Cardiac muscle cell (in vitro differentiated cells and primary cell): Measurements from ENCODE around the gene TAC3. TPM values are rescaled to one million over a fixed set of nuclear protein-coding genes. Genes with fewer than 3 reads are reported as not detected.
"Not testable (repeated sequence)": the region's sequence is repeated elsewhere in the genome, so short reads cannot be mapped to it uniquely, and the experiment has no call there.

ENCODE experiments used
- DNase-seq, 2 donors: peaks; one replicate each; pipeline versions ENCODE4 v3.0.0 to v3.0.0-alpha.2; 2010 to 2017; ENCODE audit warnings: low read depth in 1 of 2, low spot score in 1 of 2
- H3K27ac ChIP-seq: fragments of 200-600 bp; sonication (generic); 2 replicates; pipeline ENCODE4 v1.5.1; 2016
- H3K27me3 ChIP-seq: fragments of 200-600 bp; sonication (generic); 2 replicates; pipeline ENCODE4 v1.6.0; 2016; ENCODE audit warnings: control low read depth
- H3K36me3 ChIP-seq: fragments of 200-600 bp; sonication (generic); 2 replicates; pipeline ENCODE4 v1.5.1; 2016; ENCODE audit warnings: control low read depth
- H3K4me1 ChIP-seq: fragments of 200-600 bp; sonication (generic); 2 replicates; pipeline ENCODE4 v1.8.1; 2017; ENCODE audit warnings: low read depth, mild to moderate bottlenecking, mixed run types
- H3K4me3 ChIP-seq: fragments of 200-600 bp; sonication (generic); 2 replicates; pipeline ENCODE4 v1.5.1; 2016; ENCODE audit warnings: mild to moderate bottlenecking
- H3K9me3 ChIP-seq: fragments of 200-600 bp; sonication (generic); 2 replicates; pipeline ENCODE4 v1.5.1; 2017; ENCODE audit warnings: low read depth, mild to moderate bottlenecking, control low read depth
- CTCF ChIP-seq: IDR thresholded peaks from 2 replicates; pipeline ENCODE4 v1.5.1; 2012; ENCODE audit warnings: low read depth, mild to moderate bottlenecking, low read length
- polyA plus RNA-seq: library from polyadenylated mRNA; unstranded; fragments of >200 nt; fragmentation: Nextera tagmentation; extraction: Ambion mirVana; gene quantifications from 2 replicates; pipeline ENCODE4 v1.2.1, GENCODE V29; 2016
- total RNA-seq: library from RNA; depleted of rRNA; stranded (reverse); fragments of >200 nt; gene quantifications from 2 replicates; pipeline ENCODE4 v1.2.3, GENCODE V29; 2016

The TAC3 gene
- total and polyA plus RNA-seq, 2 experiments from 2014 or later: 3.5 to 5.7 TPM

- Histone ChIP-seq H3K27ac (no peak overlapping the region), H3K27me3 (no peaks in the 10 kb centered on the region), H3K9me3 (no peaks in the 10 kb centered on the region), H3K4me3 (no peak overlapping the region), H3K36me3 (no peaks in the 10 kb centered on the region), H3K4me1 (peaks cover 23% of the 10 kb centered on the region)
- TF ChIP-seq CTCF: no peak
- DNase-seq: no peak
Observed at GRCh38 chr12:56989861-56990610, 26.3 kb downstream of the TAC3 start.

GRCh38 chr12:56988207-56988739 lies 28.1 kb downstream of the TAC3 start:
- no peak overlapping the region for H3K4me3 ChIP-seq
- DNase-seq: peak; percentile 57 to 64
- no peak for TF ChIP-seq CTCF
- peaks cover 23% of the 10 kb centered on the region for H3K4me1 ChIP-seq
- H3K36me3 ChIP-seq: no peaks in the 10 kb centered on the region
- no peaks in the 10 kb centered on the region for H3K27me3 ChIP-seq
- peak overlapping the region; percentile 80 for H3K27ac ChIP-seq
- no peaks in the 10 kb centered on the region for H3K9me3 ChIP-seq

GRCh38 chr12:56987551-56988053 lies 28.7 kb downstream of the TAC3 start:
- Histone ChIP-seq H3K4me1 (peaks cover 23% of the 10 kb centered on the region), H3K36me3 (no peaks in the 10 kb centered on the region), H3K27me3 (no peaks in the 10 kb centered on the region), H3K27ac (peak overlapping the region; percentile 80), H3K4me3 (no peak overlapping the region), H3K9me3 (no peaks in the 10 kb centered on the region)
- peak; percentile 99 for TF ChIP-seq CTCF
- peak; percentile 87 to 88 for DNase-seq

GRCh38 chr12:56987011-56987410 lies 29.3 kb downstream of the TAC3 start:
- peaks cover 23% of the 10 kb centered on the region for H3K4me1 ChIP-seq
- no peaks in the 10 kb centered on the region for H3K36me3 ChIP-seq
- DNase-seq: no peak
- no peak overlapping the region for H3K27ac ChIP-seq
- TF ChIP-seq CTCF: no peak
- no peaks in the 10 kb centered on the region for H3K27me3 ChIP-seq
- no peak overlapping the region for H3K4me3 ChIP-seq
- H3K9me3 ChIP-seq: no peaks in the 10 kb centered on the region

- H3K27me3 ChIP-seq, H3K36me3 ChIP-seq, H3K27ac ChIP-seq, H3K4me3 ChIP-seq, DNase-seq, H3K9me3 ChIP-seq: not testable (repeated sequence)
- H3K4me1 ChIP-seq: peaks cover 23% of the 10 kb centered on the region
Observed at GRCh38 chr12:56985714-56986113, 30.6 kb downstream of the TAC3 start.

GRCh38 chr12:56983386-56983785 lies 32.9 kb downstream of the TAC3 start:
- no peak for DNase-seq
- no peaks in the 10 kb centered on the region for H3K9me3 ChIP-seq
- H3K27ac ChIP-seq: no peak overlapping the region
- H3K4me3 ChIP-seq: no peak overlapping the region
- H3K36me3 ChIP-seq: no peaks in the 10 kb centered on the region
- H3K4me1 ChIP-seq: peaks cover 11% of the 10 kb centered on the region
- no peak for TF ChIP-seq CTCF
- H3K27me3 ChIP-seq: no peaks in the 10 kb centered on the region

GRCh38 chr12:56982578-56983236 lies 33.6 kb downstream of the TAC3 start:
- H3K36me3 ChIP-seq, DNase-seq: not testable (repeated sequence)

More at GRCh38 chr12:56982578-56983236, 33.6 kb downstream of the TAC3 start:
- H3K27ac ChIP-seq, H3K27me3 ChIP-seq, H3K9me3 ChIP-seq, H3K4me3 ChIP-seq, H3K4me1 ChIP-seq: not testable (repeated sequence)
